ENCODE results near the gene ADGRG1. TPM values are rescaled to one million over a fixed set of nuclear protein-coding genes. Genes with fewer than 3 reads are reported as not detected.

The ADGRG1 gene
- total and polyA plus RNA-seq, 3 donors from 2014 or later: 134 to 346 (median 296) TPM

- TF ChIP-seq POLR2A (IDR thresholded peaks at IDR 0.05) (no peak), CTCF (IDR thresholded peaks at IDR 0.05) (no peak)
- H3K4me1 ChIP-seq: peaks cover 9% of the 10 kb centered on the region
- intact Hi-C loops (cut with DNase I; ENCODE audit: low total_unique reads): no loop called here
- H3K27ac ChIP-seq: no peak overlapping the region
- DNase-seq: no peak
- no peaks in the 10 kb centered on the region for H3K36me3 ChIP-seq (ENCODE audit: low read depth, missing control alignments)
- no peak overlapping the region for H3K4me3 ChIP-seq
- 84 to 93% methylated on average over 10 of the region's 10 CpGs for WGBS, 2 donors
- H3K27me3 ChIP-seq: no peaks in the 10 kb centered on the region
- no peaks in the 10 kb centered on the region for H3K9me3 ChIP-seq
Measured at GRCh38 chr16:57651344-57652333, 23.2 kb downstream of the ADGRG1 start.

- 88 to 92% methylated on average over 15 to 23 of the region's 23 CpGs for WGBS, 2 donors
- no peaks in the 10 kb centered on the region for H3K36me3 ChIP-seq (ENCODE audit: low read depth, missing control alignments)
- H3K27ac ChIP-seq: no peak overlapping the region
- peaks cover 3% of the 10 kb centered on the region for H3K4me1 ChIP-seq
- intact Hi-C loops (cut with DNase I; ENCODE audit: low total_unique reads): no loop called here
- no peak for DNase-seq
- TF ChIP-seq POLR2A (IDR thresholded peaks at IDR 0.05) (no peak), CTCF (IDR thresholded peaks at IDR 0.05) (no peak)
- no peak overlapping the region for H3K4me3 ChIP-seq
- H3K27me3 ChIP-seq: no peaks in the 10 kb centered on the region
- no peaks in the 10 kb centered on the region for H3K9me3 ChIP-seq
Measured at GRCh38 chr16:57652695-57653471, 24.5 kb downstream of the ADGRG1 start.

DNA sequence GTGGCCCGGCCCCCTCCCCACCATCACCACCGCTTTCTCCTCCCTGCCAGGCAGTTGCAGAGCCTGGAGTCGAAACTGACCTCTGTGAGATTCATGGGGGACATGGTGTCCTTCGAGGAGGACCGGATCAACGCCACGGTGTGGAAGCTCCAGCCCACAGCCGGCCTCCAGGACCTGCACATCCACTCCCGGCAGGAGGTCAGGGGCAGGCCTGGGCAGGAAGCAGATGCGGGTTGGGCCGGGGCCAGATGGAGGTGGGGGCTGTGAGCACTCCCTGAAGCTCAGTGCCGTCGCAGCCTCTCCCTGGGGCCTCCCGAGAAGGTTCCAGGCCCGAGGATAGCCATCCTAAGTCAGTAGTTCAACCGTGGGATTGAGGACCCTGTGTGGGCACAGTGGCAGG lies 25.5 kb downstream of the ADGRG1 start:
- TF ChIP-seq POLR2A (IDR thresholded peaks at IDR 0.05) (no peak), CTCF (IDR thresholded peaks at IDR 0.05) (no peak)
- Histone ChIP-seq H3K4me3 (no peak overlapping the region), H3K9me3 (no peaks in the 10 kb centered on the region), H3K4me1 (no peaks in the 10 kb centered on the region), H3K36me3 (ENCODE audit: low read depth, missing control alignments) (no peaks in the 10 kb centered on the region), H3K27me3 (no peaks in the 10 kb centered on the region), H3K27ac (no peak overlapping the region)
- DNase-seq: no peak
- intact Hi-C loops (cut with DNase I; ENCODE audit: low total_unique reads): no loop called here
- 30 to 45% methylated on average over 10 to 16 of the region's 16 CpGs for WGBS, 2 donors

GRCh38 chr16:57656342-57656955 lies 28.0 kb downstream of the ADGRG1 start:
- Histone ChIP-seq H3K27ac (no peak overlapping the region), H3K36me3 (ENCODE audit: low read depth, missing control alignments) (no peaks in the 10 kb centered on the region), H3K4me1 (no peaks in the 10 kb centered on the region), H3K4me3 (no peak overlapping the region), H3K9me3 (no peaks in the 10 kb centered on the region), H3K27me3 (no peaks in the 10 kb centered on the region)
- intact Hi-C loops (cut with DNase I; ENCODE audit: low total_unique reads): no loop called here
- TF ChIP-seq CTCF (IDR thresholded peaks at IDR 0.05): no peak
- no peak for TF ChIP-seq POLR2A (IDR thresholded peaks at IDR 0.05)
- no peak for DNase-seq
- WGBS, 2 donors: 88 to 90% methylated on average over 10 to 11 of the region's 11 CpGs
